Activated naive CD8-positive, alpha-beta T cell treated with anti-CD3 and anti-CD28 coated beads, Interleukin-2, amount 50 U/mL, for 16 hours (primary cell): ENCODE results near the gene PYGO2.
"Not testable (repeated sequence)": the region's sequence is repeated elsewhere in the genome, so short reads cannot be mapped to it uniquely, and the experiment has no call there.

Source experiments
- DNase-seq: peaks from one replicate; pipeline ENCODE4 v3.0.0-alpha.2; 2020; ENCODE audit warnings: low read depth, low spot score

PYGO2 gene

DNA sequence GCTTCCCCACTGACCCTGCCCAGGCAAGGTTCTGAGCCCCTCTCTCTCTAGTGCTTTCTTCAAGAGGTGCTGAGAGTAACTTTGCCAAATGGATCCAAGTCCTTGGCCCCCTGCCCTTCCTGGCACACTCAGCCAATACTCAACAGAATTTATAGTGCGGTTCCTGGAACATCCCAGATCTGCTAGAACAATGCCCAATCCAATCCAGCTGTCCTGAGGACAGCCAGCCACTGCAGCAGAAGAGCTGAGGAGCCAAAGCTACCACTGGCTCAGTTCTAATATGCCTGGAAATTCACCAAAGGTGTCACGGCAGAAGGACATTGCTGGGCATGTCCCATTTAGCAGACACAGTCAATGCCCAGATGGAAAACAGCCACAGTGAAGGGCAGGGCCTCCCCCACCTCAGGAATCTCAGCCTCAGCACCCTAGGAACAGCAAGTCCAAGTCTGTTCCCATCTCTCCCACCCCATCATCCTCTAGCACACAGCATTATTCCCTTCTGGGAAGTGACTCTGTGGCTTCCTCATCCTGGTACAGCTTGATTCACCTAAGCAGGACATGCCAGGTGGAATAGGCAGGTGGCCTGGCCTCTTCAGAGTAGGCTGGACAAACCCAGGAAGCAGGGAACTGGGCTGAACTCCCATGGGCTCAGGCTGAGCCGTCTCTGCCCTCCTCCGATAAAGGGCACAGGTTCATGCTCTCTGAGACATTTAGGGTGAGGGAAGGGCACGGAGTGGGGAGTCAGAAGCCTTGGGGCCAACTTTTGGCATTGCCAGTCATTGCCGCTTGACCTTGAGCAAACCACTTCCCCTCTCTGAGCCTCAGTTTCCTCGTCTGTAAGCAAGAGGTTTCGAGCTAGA, 49.7 kb downstream of the PYGO2 start:
- DNase-seq: no peak

- DNase-seq: no peak
Measured at GRCh38 chr1:154910851-154911250, 50.7 kb downstream of the PYGO2 start.

- DNase-seq: no peak
Measured at GRCh38 chr1:154908937-154909336, 52.6 kb downstream of the PYGO2 start.

- not testable (repeated sequence) for DNase-seq
Measured at GRCh38 chr1:154908129-154908528, 53.5 kb downstream of the PYGO2 start.
